GM12891 (cell line): ENCODE measurements around the gene OTULIN.
A peak's percentile ranks its signal among the peaks of the same experiment; 100 is the strongest.

Source experiments
- DNase-seq: peaks from one replicate; pipeline ENCODE4 v3.0.0; 2011; ENCODE audit warnings: low spot score; ENCODE audit not compliant: insufficient read length
- FAIRE-seq: peaks from 2 replicates; lab custom pipeline; 2011; peaks lifted over from hg19 to GRCh38; lab: Jason Lieb, UNC
- PAX5 ChIP-seq: IDR thresholded peaks from 2 replicates; pipeline ENCODE4 v1.6.1; 2011; ENCODE audit warnings: low read length, moderate library complexity, mild to moderate bottlenecking; ENCODE audit not compliant: insufficient read depth, severe bottlenecking
- POLR2A ChIP-seq: IDR thresholded peaks from 2 replicates; pipeline ENCODE4 v1.6.1; 2011; ENCODE audit warnings: low read depth, low read length, control low read depth
- POLR2AphosphoS5 ChIP-seq: IDR thresholded peaks from 2 replicates; pipeline ENCODE4 v1.6.1; 2011; ENCODE audit warnings: low read depth, low read length, control low read depth
- POU2F2 ChIP-seq: IDR thresholded peaks from 2 replicates; pipeline ENCODE4 v1.6.1; 2011; ENCODE audit warnings: low read depth, mild to moderate bottlenecking, control low read depth, low read length, moderate library complexity
- SPI1 ChIP-seq: IDR thresholded peaks from 2 replicates; pipeline ENCODE4 v1.6.1; 2011; ENCODE audit warnings: low read depth, low read length, control low read depth
- TAF1 ChIP-seq: IDR thresholded peaks from 2 replicates; pipeline ENCODE4 v1.6.1; 2011; ENCODE audit warnings: low read depth, low read length, control low read depth

Gene OTULIN

GRCh38 chr5:14702238-14702839, 37.8 kb downstream of the OTULIN start:
- FAIRE-seq (no peak), DNase-seq (no peak)
- TF ChIP-seq TAF1 (no peak), POLR2AphosphoS5 (peak; percentile 57; the same call in 1 of the 2 replicates), POU2F2 (no peak), PAX5 (no peak)

DNA sequence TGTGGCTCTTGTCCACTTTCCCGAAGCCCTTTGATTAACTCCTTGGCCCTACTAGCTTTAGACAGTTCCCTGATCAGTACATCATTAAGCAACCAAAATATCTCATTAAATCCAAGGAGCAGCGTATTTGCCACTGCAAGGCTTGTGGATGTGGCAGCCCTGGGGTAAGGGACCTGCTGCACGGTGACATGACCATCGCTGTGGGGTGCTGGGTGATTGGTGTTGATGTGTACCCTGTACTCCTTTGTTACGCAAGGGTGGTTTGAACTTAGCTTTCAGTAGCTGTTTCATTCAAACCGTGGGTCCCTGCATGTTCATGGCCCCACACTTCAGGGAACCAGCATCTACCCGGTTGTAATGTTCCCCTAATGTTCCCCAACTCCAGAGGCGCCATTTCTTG, 41.0 kb downstream of the OTULIN start:
- FAIRE-seq = no peak
- TF ChIP-seq PAX5 (no peak), TAF1 (no peak), POU2F2 (no peak), POLR2A (no peak), SPI1 (no peak), POLR2AphosphoS5 (0 out of 2 replicates have a peak, but pooled peaks have one; percentile 46)
- no peak for DNase-seq

DNA sequence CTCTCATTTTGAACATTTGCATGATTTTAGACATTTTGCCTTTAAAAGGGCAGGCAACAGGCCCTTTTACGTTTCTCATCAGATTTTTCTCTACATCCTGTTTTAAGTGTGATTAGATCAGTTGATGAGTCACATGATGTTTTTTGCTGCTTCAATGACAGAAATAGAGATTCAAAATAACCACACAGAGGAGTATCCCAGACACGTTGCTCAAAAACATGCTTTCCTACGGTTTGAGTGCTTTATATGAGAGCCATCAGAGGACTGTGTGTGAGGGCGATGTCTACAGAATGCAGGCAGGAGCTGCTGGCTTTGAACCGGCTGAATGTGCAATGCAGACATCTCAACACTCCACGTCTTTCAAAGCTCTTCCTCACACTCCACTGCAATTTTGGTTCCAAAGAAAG, 42.1 kb downstream of the OTULIN start:
- DNase-seq = no peak
- no peak for TF ChIP-seq TAF1
- TF ChIP-seq POU2F2 = no peak
- no peak for TF ChIP-seq PAX5
- TF ChIP-seq SPI1 = no peak
- no peak for TF ChIP-seq POLR2AphosphoS5
- no peak for FAIRE-seq

- DNase-seq (no peak), FAIRE-seq (no peak)
- TF ChIP-seq POU2F2 = no peak
- no peak for TF ChIP-seq TAF1
- no peak for TF ChIP-seq PAX5
Measured at GRCh38 chr5:14707811-14708390, 43.4 kb downstream of the OTULIN start.

DNA sequence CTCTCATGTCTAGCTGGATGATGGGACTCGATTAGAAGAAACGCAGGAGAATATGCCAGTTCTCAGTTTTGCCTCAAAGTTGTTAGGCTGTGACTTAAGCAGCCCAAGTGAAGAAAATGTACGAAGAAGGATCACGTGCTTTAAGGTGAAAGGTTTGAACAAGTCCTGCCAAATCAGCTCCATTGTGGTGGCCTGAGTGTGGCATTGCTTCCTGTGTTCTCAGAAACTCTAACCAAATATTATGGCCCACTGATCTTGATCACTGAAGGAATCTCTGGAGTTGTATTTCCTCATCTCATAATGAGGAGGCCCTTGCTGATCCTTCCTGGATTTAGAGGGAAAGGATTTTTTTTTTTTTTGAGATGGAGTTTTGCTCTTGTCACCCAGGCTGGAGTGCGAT, 44.0 kb downstream of the OTULIN start:
- DNase-seq (no peak), FAIRE-seq (no peak)
- no peak for TF ChIP-seq POLR2A
- no peak for TF ChIP-seq TAF1
- no peak for TF ChIP-seq PAX5
- TF ChIP-seq POU2F2 = no peak
- TF ChIP-seq POLR2AphosphoS5 = no peak
- TF ChIP-seq SPI1 = no peak

- TF ChIP-seq POLR2A (no peak), PAX5 (no peak), SPI1 (no peak), POU2F2 (no peak), POLR2AphosphoS5 (no peak), TAF1 (no peak)
- DNase-seq (no peak), FAIRE-seq (no peak)
Measured at GRCh38 chr5:14710313-14710994, 45.9 kb downstream of the OTULIN start.

- TF ChIP-seq PAX5 (no peak), POU2F2 (no peak), SPI1 (no peak), POLR2A (no peak), TAF1 (no peak), POLR2AphosphoS5 (no peak)
- DNase-seq (no peak), FAIRE-seq (no peak)
Measured at GRCh38 chr5:14712131-14712530, 47.6 kb downstream of the OTULIN start.

DNA sequence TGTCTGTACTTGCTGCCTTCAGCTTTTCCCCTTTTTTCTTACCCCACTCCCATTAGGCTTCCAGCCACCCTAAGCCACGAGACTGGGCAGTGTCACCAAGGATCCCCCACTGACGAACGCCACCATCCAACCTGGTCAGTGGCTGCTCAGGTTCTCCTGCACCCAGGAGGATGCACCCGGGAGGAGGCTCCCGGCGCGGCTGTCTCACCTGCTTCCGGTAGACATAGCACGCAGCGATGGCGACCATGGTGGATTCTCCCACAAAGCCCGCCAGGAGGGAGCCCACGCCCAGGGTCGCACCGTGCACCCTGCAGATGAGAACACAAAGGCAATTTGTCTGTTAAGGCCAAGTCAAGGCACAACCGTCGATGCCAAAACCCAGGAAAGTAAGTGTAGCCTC, 48.1 kb downstream of the OTULIN start:
- DNase-seq = no peak
- TF ChIP-seq POLR2AphosphoS5 (no peak), POU2F2 (no peak), POLR2A (no peak)
- no peak for FAIRE-seq

GRCh38 chr5:14713476-14714390, 49.2 kb downstream of the OTULIN start:
- DNase-seq = no peak
- FAIRE-seq = no peak
- no peak for TF ChIP-seq TAF1
- no peak for TF ChIP-seq POLR2AphosphoS5
- no peak for TF ChIP-seq POU2F2
- TF ChIP-seq SPI1 = no peak
- TF ChIP-seq PAX5 = no peak
- TF ChIP-seq POLR2A = no peak

DNA sequence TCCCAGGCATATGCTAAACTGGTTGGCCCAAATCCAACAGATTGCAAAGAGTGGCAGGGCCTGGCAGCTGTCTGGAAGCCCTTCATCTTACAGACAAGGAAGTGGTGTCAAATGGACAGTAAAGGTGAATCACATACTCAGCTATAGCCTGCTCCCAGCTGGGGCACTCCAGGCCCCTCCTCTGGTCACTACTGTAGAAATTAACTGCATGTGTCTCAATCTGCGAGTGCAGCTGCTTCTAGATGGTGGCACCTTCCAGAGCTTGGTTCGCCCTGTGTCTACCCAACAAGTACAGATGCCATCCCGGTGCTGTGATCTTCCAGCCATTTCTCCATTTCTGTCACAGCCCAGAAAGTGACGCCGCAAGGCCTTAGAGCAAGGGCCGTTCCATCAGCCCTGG, 50.2 kb downstream of the OTULIN start:
- TF ChIP-seq POLR2AphosphoS5 (peak; percentile 32; the same call in 1 of the 2 replicates), PAX5 (no peak)
- FAIRE-seq (no peak), DNase-seq (no peak)
